AG09319 (cell line): Measurements from ENCODE around the gene CCDC197.
A peak's percentile ranks its signal among the peaks of the same experiment; 100 is the strongest.

ENCODE experiments used
- DNase-seq: peaks from one replicate; pipeline ENCODE4 v3.0.0-alpha.2; 2010; ENCODE audit warnings: low read depth; ENCODE audit errors: extremely low read depth
- CTCF ChIP-seq: IDR thresholded peaks from 2 replicates; pipeline ENCODE4 v1.5.1; 2011; ENCODE audit warnings: low read depth, mild to moderate bottlenecking, inconsistent platforms, low read length, moderate library complexity

Gene CCDC197

GRCh38 chr14:93997916-93998870, 1.1 kb downstream of the CCDC197 start:
- no peak for TF ChIP-seq CTCF
- no peak for DNase-seq

- no peak for TF ChIP-seq CTCF
- DNase-seq: no peak
Observed at GRCh38 chr14:93998871-93999403, 1.8 kb downstream of the CCDC197 start.

GRCh38 chr14:93999573-93999972, 2.5 kb downstream of the CCDC197 start:
- TF ChIP-seq CTCF: no peak
- no peak for DNase-seq

GRCh38 chr14:94000267-94000666, 3.2 kb downstream of the CCDC197 start:
- TF ChIP-seq CTCF: no peak
- DNase-seq: no peak

- TF ChIP-seq CTCF: no peak
- DNase-seq: no peak
Observed at GRCh38 chr14:94001016-94001415, 3.9 kb downstream of the CCDC197 start.

- DNase-seq: peak; percentile 19
Observed at GRCh38 chr14:94001501-94002396, 4.6 kb downstream of the CCDC197 start.

More at GRCh38 chr14:94001501-94002396, 4.6 kb downstream of the CCDC197 start:
- peak; percentile 100 for TF ChIP-seq CTCF
